ENCODE measurements around the gene ZNF555. TPM values are rescaled to one million over a fixed set of nuclear protein-coding genes. Genes with fewer than 3 reads are reported as not detected.

ZNF555 gene
- total and polyA plus RNA-seq, 10 of the 15 experiments (the other 5 are each of a cell fraction or from before 2014, with no cell fraction given): 0.58 to 1.9 (median 1.2) TPM

DNA sequence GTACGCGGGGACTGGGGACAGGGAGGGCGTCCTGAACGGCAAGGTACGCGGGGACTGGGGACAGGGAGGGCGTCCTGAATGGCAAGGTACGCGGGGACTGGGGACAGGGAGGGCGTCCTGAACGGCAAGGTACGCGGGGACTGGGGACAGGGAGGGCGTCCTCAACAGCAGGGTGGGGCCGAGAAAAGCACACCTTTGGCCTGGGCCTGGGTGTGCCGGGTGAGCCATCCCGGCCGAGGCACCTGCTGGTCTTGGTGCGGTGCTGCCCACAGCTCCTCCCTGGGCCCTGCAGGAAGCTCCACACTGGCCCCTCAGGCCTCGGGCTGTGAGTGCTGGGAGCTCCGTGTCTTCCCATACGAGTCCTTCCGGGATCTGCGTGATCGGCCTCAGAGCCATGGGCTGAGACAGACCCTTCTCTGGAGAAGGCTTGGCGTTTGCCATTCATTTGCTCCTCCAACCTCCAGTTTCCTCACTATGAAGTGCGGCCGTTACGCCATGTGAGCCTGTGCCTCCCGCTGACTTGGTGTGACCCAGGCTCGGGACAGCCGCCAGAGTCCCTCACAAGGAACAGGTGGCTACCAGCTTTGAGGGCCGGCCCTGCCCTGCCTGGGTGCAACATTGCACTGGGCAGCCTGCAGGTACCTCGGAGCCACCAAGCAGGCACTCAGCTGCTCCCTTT is 29.4 kb upstream of the ZNF555 start:
- Histone ChIP-seq H3K4me3 (no peak overlapping the region), H3K79me2 (ENCODE audit: control insufficient read depth, insufficient read depth, low read length) (no peaks in the 10 kb centered on the region), H3K4me1 (ENCODE audit: control insufficient read depth, insufficient read depth, low read length) (no peaks in the 10 kb centered on the region), H3K27ac (ENCODE audit: control insufficient read depth, insufficient read depth) (no peak overlapping the region), H3K9me3 (replicated peaks; ENCODE audit: control insufficient read depth, insufficient read depth, low read length) (no peaks in the 10 kb centered on the region), H3K4me2 (ENCODE audit: control insufficient read depth, insufficient read depth) (no peak overlapping the region), H4K20me1 (ENCODE audit: control insufficient read depth, insufficient read depth) (no peaks in the 10 kb centered on the region), H3K36me3 (ENCODE audit: control insufficient read depth in 2 of 2, insufficient read depth in 2 of 2, low read length in 1 of 2) (peaks cover 16 to 34% of the 10 kb centered on the region in 2 experiments), H3K27me3 (replicated peaks in 1 of 2; ENCODE audit: control insufficient read depth in 2 of 2, insufficient read depth in 2 of 2, low read length in 1 of 2) (no peaks in the 10 kb centered on the region), H3K9ac (ENCODE audit: control insufficient read depth, insufficient read depth, low read length) (no peak overlapping the region), H2AFZ (ENCODE audit: control insufficient read depth, low read depth, low read length) (no peak overlapping the region)
- intact Hi-C loops (cut with micrococcal nuclease; ENCODE audit: unreplicated experiment): no loop called here
- ATAC-seq (no peak), DNase-seq (ENCODE audit: low read depth, low spot score) (no peak), FAIRE-seq (no peak)
- ChIA-PET SMC1A (ENCODE audit: uncharacterized antibody, unreplicated experiment) (no interaction called here), CTCF (no interaction called here), RAD21 (ENCODE audit: unreplicated experiment) (no interaction called here), POLR2A (no interaction called here)
- no peak for TF ChIP-seq MTA2 (IDR thresholded peaks at IDR 0.05; ENCODE audit: low read depth)
- TF ChIP-seq RAD51 (IDR thresholded peaks at IDR 0.05): no peak
- TF ChIP-seq JUND (IDR thresholded peaks at IDR 0.05; ENCODE audit: low read depth, low read length): no peak
- TF ChIP-seq ETV6 (conservative IDR thresholded peaks at IDR 0.05 in 1 of 2, IDR thresholded peaks at IDR 0.05 in 1 of 2; ENCODE audit: borderline replicate concordance in 1 of 2, low read depth in 1 of 2): no peak
- TF ChIP-seq SP1 (IDR thresholded peaks at IDR 0.05; ENCODE audit: low read depth, low read length): no peak
- no peak for TF ChIP-seq ZNF217 (IDR thresholded peaks at IDR 0.05)
- peak; percentile 39 for TF ChIP-seq POLR2A (IDR thresholded peaks at IDR 0.05; ENCODE audit: low read depth, low read length)
- TF ChIP-seq HDAC2 (IDR thresholded peaks at IDR 0.05): no peak
- in situ Hi-C loops (cut with MboI): no loop called here
- BruUV-seq (replicated peaks): no TSS peak
- 94% methylated on average over 25 of the region's 34 CpGs for WGBS (ENCODE audit: insufficient coverage, insufficient replicate concordance, low lambda C conversion rate, missing lambda C conversion rate)
